Testis (tissue), 3 donors: Measurements from ENCODE around the gene MAN2B2. TPM values are rescaled to one million over a fixed set of nuclear protein-coding genes. Genes with fewer than 3 reads are reported as not detected.

Experiments
- DNase-seq: peaks from one replicate; pipeline ENCODE4 v3.0.0-alpha.2; 2019
- H3K27ac ChIP-seq, 2 donors: fragments of 200-600 bp; sonication (generic); one replicate each; pipeline ENCODE4 v1.5.1; 2019
- H3K27me3 ChIP-seq: fragments of 200-600 bp; sonication (generic); one replicate; pipeline ENCODE4 v1.5.1; 2019
- H3K36me3 ChIP-seq: fragments of 200-600 bp; sonication (generic); one replicate; pipeline ENCODE4 v1.5.1; 2017; ENCODE audit warnings: low read depth; ENCODE audit errors: missing control alignments
- H3K4me1 ChIP-seq: fragments of 200-600 bp; sonication (generic); one replicate; pipeline ENCODE4 v1.5.1; 2019
- H3K4me3 ChIP-seq, 2 donors: fragments of 200-600 bp; sonication (generic); one replicate each; pipeline ENCODE4 v1.5.1; 2017 to 2019
- H3K9me3 ChIP-seq: fragments of 200-600 bp; sonication (generic); one replicate; pipeline ENCODE4 v1.5.1; 2017
- CTCF ChIP-seq, 3 experiments: fragments of 450-650 bp in 2 of 3; fragments of 200-600 bp in 1 of 3; sonication (generic) in 1 of 3; IDR thresholded peaks; one replicate each; pipeline ENCODE4 v1.5.1; 2016 to 2019; ENCODE audit warnings: antibody characterized with exemption in 3 of 3, mild to moderate bottlenecking in 2 of 3, moderate library complexity in 1 of 3
- POLR2A ChIP-seq: fragments of 450-650 bp; IDR thresholded peaks from one replicate; pipeline ENCODE4 v1.6.1; 2017; ENCODE audit warnings: antibody characterized with exemption, mild to moderate bottlenecking, moderate library complexity
- WGBS, 2 donors: methylation state at CpG; one replicate each; pipeline ENCODE4 v1.1.5; 2018; 5-methylcytosine and 5-hydroxymethylcytosine counted together
- intact Hi-C: fragments of 100-400 bp; cut with DNase I; formaldehyde crosslinking; loops from one replicate; pipeline ENCODE4 v1.15.1; 2023; ENCODE audit warnings: low total_unique reads
- polyA plus RNA-seq: library from polyadenylated mRNA; stranded (reverse); fragments of 350-450 nt; fragmentation: Illumina TruSeq; extraction: RNeasy Lipid Tissue Mini Kit (QIAGEN cat#74804); gene quantifications from one replicate; pipeline ENCODE4 v1.2.3, GENCODE V29; 2014; ENCODE audit warnings: low read depth, low replicate concordance; ENCODE audit not compliant: insufficient read depth
- total RNA-seq, 2 donors: library from RNA; depleted of rRNA; stranded (reverse); fragments of >200 nt; gene quantifications; one replicate each; pipeline ENCODE4 v1.2.3, GENCODE V29; 2016

MAN2B2 gene
- total and polyA plus RNA-seq, 3 donors from 2014 or later = 15.0 to 23.7 (median 17.0) TPM

GRCh38 chr4:6557856-6558255, 17.1 kb upstream of the MAN2B2 start:
- no peaks in the 10 kb centered on the region for H3K36me3 ChIP-seq

GRCh38 chr4:6560416-6561172, 14.4 kb upstream of the MAN2B2 start:
- Histone ChIP-seq H3K4me1 (peaks cover 3% of the 10 kb centered on the region), H3K9me3 (no peaks in the 10 kb centered on the region), H3K27me3 (no peaks in the 10 kb centered on the region), H3K4me3 (no peak overlapping the region), H3K36me3 (no peaks in the 10 kb centered on the region), H3K27ac (no peak overlapping the region)
- WGBS, 2 donors = 72 to 81% methylated on average over 10 of the region's 10 CpGs
- TF ChIP-seq POLR2A = no peak
- no peak for TF ChIP-seq CTCF (IDR thresholded peaks at IDR 0.05)
- no peak for DNase-seq
- intact Hi-C loops = no loop called here

More at GRCh38 chr4:6557856-6558255, 17.1 kb upstream of the MAN2B2 start:
- Histone ChIP-seq H3K9me3 (no peaks in the 10 kb centered on the region), H3K27me3 (no peaks in the 10 kb centered on the region), H3K4me3 (no peak overlapping the region), H3K4me1 (no peaks in the 10 kb centered on the region), H3K27ac (no peak overlapping the region)
- intact Hi-C loops = no loop called here
- TF ChIP-seq CTCF (IDR thresholded peaks at IDR 0.05) (no peak), POLR2A (no peak)
- no peak for DNase-seq
- WGBS, 2 donors = 80% methylated on average over 10 of the region's 10 CpGs; no CpG with 5 or more reads in 1 of the 2 donors

- TF ChIP-seq CTCF (IDR thresholded peaks at IDR 0.05) (no peak), POLR2A (no peak)
- Histone ChIP-seq H3K27ac (no peak overlapping the region), H3K36me3 (no peaks in the 10 kb centered on the region), H3K4me1 (peaks cover 3% of the 10 kb centered on the region), H3K4me3 (no peak overlapping the region), H3K27me3 (no peaks in the 10 kb centered on the region), H3K9me3 (no peaks in the 10 kb centered on the region)
- intact Hi-C loops = no loop called here
- no peak for DNase-seq
- WGBS, 2 donors = 46% methylated on average over 6 of the region's 6 CpGs
These were observed 13.8 kb upstream of the MAN2B2 start for GRCh38 chr4:6561173-6561516.

- H3K36me3 ChIP-seq = no peaks in the 10 kb centered on the region
- H3K9me3 ChIP-seq = no peaks in the 10 kb centered on the region
- no peak overlapping the region for H3K4me3 ChIP-seq
- TF ChIP-seq POLR2A (no peak), CTCF (IDR thresholded peaks at IDR 0.05) (no peak)
- no peak overlapping the region for H3K27ac ChIP-seq
- no peaks in the 10 kb centered on the region for H3K27me3 ChIP-seq
- H3K4me1 ChIP-seq = peaks cover 3% of the 10 kb centered on the region
- WGBS, 2 donors = 61 to 68% methylated on average over 14 to 16 of the region's 16 CpGs
- intact Hi-C loops = no loop called here
- no peak for DNase-seq
These were observed 13.2 kb upstream of the MAN2B2 start for GRCh38 chr4:6561706-6562371.
